ENCODE data around the gene BRSK2. TPM values are rescaled to one million over a fixed set of nuclear protein-coding genes. Genes with fewer than 3 reads are reported as not detected.

The BRSK2 gene
- total RNA-seq, 1 donor from 2014 or later: 0.06 TPM

DNA sequence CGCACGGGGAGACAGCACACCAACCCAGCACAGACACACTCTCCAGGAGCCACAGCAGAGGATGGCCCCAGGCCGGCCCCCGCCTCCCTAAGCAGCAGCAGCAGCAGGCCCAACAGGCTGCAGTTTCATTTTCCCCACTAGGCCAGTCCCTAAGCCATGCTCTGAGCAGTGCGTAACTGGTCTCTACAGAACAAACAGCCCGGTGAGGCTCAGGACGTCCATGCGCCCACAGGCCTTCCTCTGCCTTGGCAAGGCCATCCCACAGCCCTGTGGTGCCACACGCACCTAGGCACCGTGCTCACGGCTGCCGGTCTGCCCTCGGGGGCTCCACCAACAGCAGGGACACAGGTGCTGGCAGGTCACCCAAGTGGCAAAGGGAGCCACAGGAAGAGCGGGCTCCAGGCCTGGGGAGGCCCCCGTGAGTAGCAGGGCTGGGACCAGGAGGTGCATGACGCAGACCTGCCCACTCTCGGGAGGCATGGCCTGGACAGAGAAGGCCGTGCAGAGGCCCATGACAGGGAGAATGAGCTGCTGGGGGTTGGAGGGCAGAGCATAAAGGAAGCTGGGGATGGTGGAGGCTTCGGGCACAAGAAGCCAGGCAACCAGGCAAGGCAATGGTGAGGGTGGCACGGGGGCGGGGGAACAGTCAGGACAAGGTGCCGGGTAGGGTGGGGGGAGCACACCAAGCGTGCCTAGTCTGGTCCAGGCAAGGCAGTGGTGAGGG, 98.3 kb downstream of the BRSK2 start:
- TF ChIP-seq, protein P1, sequence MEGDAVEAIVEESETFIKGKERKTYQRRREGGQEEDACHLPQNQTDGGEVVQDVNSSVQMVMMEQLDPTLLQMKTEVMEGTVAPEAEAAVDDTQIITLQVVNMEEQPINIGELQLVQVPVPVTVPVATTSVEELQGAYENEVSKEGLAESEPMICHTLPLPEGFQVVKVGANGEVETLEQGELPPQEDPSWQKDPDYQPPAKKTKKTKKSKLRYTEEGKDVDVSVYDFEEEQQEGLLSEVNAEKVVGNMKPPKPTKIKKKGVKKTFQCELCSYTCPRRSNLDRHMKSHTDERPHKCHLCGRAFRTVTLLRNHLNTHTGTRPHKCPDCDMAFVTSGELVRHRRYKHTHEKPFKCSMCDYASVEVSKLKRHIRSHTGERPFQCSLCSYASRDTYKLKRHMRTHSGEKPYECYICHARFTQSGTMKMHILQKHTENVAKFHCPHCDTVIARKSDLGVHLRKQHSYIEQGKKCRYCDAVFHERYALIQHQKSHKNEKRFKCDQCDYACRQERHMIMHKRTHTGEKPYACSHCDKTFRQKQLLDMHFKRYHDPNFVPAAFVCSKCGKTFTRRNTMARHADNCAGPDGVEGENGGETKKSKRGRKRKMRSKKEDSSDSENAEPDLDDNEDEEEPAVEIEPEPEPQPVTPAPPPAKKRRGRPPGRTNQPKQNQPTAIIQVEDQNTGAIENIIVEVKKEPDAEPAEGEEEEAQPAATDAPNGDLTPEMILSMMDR (conservative IDR thresholded peaks at IDR 0.05; ENCODE audit: low read depth, low read length): no peak
- DNase-seq (ENCODE audit: low read depth): no peak
- no peak overlapping the region for H3K4me3 ChIP-seq (ENCODE audit: low read depth, low read length)

GRCh38 chr11:1488575-1489180, 98.9 kb downstream of the BRSK2 start:
- TF ChIP-seq, protein P1 (conservative IDR thresholded peaks at IDR 0.05; ENCODE audit: low read depth, low read length): no peak
- DNase-seq (ENCODE audit: low read depth): no peak
- H3K4me3 ChIP-seq (ENCODE audit: low read depth, low read length): no peak overlapping the region

DNA sequence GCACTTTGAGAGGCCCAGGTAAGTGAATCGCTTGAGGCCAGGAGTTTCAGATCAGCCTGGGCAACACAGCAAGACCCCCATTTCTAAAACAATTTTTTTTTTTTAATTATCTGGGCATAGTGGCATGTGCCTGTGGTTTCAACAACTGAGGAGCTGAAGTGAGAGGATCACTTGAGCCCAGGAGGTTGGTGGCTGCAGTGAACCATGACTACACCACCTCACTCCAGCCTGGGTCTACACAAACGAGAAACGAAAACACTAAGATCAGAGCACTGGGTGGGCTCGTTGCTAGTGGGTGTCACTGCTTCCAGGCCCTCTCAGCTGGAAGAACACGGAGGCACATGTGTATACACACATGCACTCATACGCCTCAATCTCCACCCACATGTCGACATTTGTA, 100.9 kb downstream of the BRSK2 start:
- TF ChIP-seq, protein P1 (conservative IDR thresholded peaks at IDR 0.05; ENCODE audit: low read depth, low read length): no peak
- no peak overlapping the region for H3K4me3 ChIP-seq (ENCODE audit: low read depth, low read length)
- no peak for DNase-seq (ENCODE audit: low read depth)

- no peak overlapping the region for H3K4me3 ChIP-seq (ENCODE audit: low read depth, low read length)
- TF ChIP-seq, protein P1 (conservative IDR thresholded peaks at IDR 0.05; ENCODE audit: low read depth, low read length): no peak
- DNase-seq (ENCODE audit: low read depth): no peak
Measured at GRCh38 chr11:1491379-1491778, 101.6 kb downstream of the BRSK2 start.

GRCh38 chr11:1493650-1494244, 104.0 kb downstream of the BRSK2 start:
- no peak for DNase-seq (ENCODE audit: low read depth)
- H3K4me3 ChIP-seq (ENCODE audit: low read depth, low read length): no peak overlapping the region
- TF ChIP-seq, protein P1 (conservative IDR thresholded peaks at IDR 0.05; ENCODE audit: low read depth, low read length): no peak

- no peak for DNase-seq (ENCODE audit: low read depth)
- H3K4me3 ChIP-seq (ENCODE audit: low read depth, low read length): no peak overlapping the region
- TF ChIP-seq, protein P1 (conservative IDR thresholded peaks at IDR 0.05; ENCODE audit: low read depth, low read length): no peak
Measured at GRCh38 chr11:1494650-1495049, 104.9 kb downstream of the BRSK2 start.
